H54 (cell line): ENCODE data around the gene SPATA32.
A peak's percentile ranks its signal among the peaks of the same experiment; 100 is the strongest.
"Not testable (repeated sequence)": the region's sequence is repeated elsewhere in the genome, so short reads cannot be mapped to it uniquely, and the experiment has no call there.

ENCODE experiments used
- DNase-seq: peaks from one replicate; pipeline ENCODE4 v3.0.0; 2011; ENCODE audit warnings: low spot score, mixed read lengths; ENCODE audit not compliant: insufficient read length
- FAIRE-seq: peaks from 3 replicates; lab custom pipeline; 2011; peaks lifted over from hg19 to GRCh38; lab: Jason Lieb, UNC
- POLR2A ChIP-seq: IDR thresholded peaks from 2 replicates; pipeline ENCODE4 v1.6.1; 2011; ENCODE audit warnings: low read depth, mild to moderate bottlenecking, low read length

Gene SPATA32

DNA sequence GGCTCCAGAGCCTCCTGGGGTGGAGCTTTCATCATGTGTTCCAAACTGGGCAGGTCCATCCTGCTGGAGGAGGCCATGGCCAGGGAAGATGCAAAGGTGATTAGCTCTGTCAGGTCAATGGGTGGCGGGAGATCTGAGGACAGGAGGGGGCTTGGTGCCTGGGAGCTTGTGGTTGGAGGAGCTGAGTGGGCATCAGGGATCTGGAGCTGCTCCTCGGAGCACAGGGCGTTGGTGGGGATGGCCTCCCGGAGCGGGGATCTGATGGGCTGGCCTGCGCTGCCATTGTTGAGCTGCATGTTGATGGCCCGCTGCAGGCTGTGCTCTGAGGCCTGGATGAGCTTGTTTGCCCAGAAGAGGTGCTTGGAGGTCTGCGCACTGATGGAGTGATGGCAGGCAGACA lies 6.5 kb downstream of the SPATA32 start:
- no peak for FAIRE-seq
- no peak for TF ChIP-seq POLR2A

DNA sequence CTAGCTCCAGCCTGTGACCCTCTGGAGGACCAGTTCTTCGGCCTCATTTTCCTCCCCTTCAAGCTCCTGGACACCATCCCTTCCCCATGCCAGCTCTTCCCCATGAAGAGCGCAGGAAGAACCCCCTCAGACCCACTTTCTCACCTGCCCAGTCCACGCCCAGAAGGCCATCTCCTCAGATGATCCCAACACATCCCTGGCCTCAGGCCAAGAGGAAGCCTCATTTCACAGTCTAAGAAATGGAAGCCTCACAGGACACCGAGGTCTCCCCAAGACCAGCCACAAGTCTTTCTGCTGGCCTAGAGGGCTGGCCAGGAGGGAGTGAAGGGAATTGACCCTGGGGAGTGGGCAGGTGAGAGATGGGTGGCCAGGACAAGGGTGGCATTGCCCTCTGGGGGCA lies 8.0 kb downstream of the SPATA32 start:
- DNase-seq (no peak), FAIRE-seq (no peak)
- TF ChIP-seq POLR2A: no peak

More for the DNA sequence above, 6.5 kb downstream of the SPATA32 start:
- DNase-seq: no peak

DNA sequence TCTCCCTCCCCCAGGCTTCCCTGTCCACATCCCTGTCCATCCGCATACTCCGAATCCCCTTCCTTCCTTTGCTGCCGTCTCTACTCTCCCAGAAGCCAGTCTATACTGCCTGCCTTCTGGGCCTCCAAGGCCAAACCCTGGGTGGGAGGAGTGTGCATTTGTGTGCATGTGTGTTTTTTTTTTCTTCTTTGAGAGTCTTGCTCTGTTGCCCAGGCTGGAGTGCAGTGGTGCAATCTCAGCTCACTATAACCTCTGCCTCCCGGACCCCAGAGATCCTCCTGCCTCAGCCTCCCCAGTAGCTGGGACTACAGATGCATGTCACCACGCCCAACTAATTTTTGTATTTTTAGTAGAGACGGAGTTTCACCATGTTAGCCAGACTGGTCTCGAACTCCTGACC lies 8.7 kb downstream of the SPATA32 start:
- FAIRE-seq, DNase-seq: not testable (repeated sequence)

DNA sequence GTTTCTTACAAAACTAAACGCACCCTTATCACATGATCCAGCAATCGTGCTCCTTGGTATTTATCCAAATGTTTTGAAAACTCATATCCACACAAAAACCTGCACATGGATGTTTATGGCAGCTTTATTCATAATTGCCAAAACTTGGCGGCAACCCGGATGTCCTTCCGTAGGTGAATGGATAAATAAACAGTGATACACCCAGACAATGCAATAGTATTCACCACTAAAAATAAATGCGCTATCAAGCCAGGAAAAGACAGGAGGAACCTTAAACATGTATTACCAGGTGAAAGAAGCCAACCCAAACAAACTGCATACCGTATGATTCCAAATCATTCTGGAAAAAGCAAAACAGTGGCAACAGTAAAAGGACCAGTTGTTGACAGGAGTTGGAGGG lies 10.0 kb downstream of the SPATA32 start:
- no peak for TF ChIP-seq POLR2A
- DNase-seq: no peak
- FAIRE-seq: no peak

DNA sequence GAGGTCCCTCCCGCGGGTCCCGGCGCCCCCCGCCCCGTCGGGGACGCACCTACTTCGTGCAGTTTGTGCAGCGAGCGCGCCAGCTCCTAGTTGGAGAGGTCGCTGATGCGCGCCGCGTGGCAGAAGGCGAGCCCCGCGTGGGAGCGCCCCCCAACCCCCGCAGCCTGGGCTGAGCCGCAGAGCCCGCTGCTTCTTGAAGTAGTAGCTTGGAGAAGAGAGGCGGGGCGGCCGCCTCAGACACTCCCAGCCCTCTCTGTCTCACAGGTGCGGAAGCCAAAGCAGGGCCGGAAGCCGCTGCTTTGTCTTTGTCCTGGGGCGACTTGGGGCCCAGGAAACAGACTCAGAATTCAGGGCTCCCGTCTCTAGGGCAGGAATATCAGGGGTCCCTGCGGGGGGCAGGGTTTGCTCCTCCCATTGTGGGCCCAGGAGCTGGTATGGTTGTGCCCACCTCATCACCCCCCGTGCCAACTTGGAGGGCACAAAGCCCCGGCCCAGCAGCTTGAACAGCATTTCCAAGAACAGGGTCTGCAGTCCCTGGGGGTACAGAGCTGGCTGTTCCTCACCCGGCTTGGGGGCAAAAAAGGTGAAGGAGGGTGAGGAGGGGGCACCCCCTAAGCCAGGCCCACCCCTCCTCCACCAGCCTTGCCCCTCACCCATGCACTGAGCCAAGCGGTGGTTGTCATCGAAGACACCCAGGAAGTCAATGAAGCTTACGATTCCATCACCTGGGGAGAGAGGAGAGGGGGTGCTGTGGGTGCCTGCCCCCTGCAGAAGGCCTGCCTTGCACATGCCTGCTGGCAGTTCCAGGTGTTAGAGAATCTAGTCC lies 13.5 kb downstream of the SPATA32 start:
- no peak for TF ChIP-seq POLR2A
- DNase-seq (no peak), FAIRE-seq (no peak)

DNA sequence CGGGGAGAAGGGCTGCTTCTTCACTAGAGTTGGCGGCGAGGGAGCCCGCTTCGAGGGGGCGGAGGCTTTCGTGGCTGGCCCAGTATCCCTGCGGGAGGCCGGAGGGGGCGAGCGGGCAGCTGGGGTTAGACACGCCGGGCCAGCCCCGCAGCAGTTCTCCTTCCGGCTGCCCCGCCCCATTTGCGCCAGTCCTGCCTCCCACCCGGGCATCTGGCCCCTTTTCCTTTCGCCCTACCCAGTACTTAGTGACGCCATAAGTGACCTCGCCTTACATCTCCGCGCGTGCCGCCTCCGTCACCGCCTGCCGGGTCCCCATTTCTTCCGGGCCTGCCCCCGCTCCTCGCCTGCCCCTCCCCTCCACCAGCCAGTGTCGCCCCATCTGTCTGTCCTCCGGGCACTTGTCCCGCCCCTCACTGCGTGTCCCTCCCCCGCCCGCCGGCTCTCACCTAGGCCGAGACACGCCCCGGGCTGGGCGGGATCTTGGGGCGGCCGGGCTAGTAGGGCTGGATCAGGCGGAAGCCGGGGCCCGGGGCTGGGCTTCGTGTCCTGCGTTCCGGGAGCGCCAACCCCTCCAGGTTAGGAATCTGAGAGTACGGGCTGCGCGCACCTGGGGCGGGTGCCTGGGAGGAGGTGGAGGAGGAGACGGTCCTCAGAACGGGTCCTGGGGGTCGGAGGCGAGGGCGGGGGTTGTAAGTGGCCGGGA lies 14.3 kb downstream of the SPATA32 start:
- FAIRE-seq (no peak), DNase-seq (peak; percentile 100)
- TF ChIP-seq POLR2A: peak; percentile 31; the same call in 1 of the 2 replicates

DNA sequence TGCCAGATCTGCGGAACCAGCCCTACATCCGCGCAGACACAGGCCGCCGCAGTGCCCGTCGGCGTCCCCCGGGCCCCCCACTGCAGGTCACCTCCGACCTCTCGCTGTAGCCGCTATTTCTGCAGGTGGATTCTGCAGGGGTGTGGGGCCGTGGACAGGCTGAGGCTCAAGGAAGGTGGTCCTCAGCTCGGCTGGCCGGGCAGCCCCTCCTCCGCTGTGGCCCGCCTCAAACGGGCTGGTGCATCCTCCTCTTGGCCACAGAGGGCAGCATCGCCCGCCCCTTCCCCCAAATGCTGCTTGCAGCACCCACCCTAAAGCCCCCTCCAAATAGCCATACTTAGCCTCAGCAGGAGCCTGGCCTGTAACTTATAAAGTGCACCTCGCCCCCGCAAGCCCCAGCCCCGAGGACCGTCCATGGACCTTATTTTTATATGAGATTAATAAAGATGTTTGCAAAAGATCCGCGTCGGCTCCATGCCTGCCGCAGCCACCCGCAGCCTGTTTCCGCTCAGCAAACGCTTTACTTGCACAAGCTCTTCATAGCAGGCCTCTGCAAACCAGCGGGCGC lies 14.9 kb downstream of the SPATA32 start:
- DNase-seq (no peak), FAIRE-seq (no peak)
- TF ChIP-seq POLR2A: no peak

DNA sequence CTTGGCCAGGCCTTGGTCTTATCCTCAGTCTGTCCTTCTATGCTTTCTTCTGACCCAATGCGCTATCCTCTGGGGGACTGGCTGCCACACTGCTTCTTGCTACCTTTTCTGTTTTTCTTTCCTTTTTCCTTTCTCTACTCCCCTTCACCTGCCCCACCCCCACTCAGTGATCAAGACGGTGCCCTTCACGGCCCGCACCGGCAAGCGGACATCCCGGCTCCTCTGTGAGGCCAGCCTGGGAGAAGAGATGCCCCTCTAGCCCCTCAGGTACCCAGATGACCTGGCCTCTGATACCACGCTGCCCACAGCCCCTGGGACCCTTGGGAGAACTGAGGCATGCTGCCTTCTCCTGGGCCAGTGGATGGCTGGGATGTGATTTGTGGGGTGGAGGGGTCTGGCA lies 15.6 kb downstream of the SPATA32 start:
- TF ChIP-seq POLR2A: no peak
- FAIRE-seq (no peak), DNase-seq (no peak)

DNA sequence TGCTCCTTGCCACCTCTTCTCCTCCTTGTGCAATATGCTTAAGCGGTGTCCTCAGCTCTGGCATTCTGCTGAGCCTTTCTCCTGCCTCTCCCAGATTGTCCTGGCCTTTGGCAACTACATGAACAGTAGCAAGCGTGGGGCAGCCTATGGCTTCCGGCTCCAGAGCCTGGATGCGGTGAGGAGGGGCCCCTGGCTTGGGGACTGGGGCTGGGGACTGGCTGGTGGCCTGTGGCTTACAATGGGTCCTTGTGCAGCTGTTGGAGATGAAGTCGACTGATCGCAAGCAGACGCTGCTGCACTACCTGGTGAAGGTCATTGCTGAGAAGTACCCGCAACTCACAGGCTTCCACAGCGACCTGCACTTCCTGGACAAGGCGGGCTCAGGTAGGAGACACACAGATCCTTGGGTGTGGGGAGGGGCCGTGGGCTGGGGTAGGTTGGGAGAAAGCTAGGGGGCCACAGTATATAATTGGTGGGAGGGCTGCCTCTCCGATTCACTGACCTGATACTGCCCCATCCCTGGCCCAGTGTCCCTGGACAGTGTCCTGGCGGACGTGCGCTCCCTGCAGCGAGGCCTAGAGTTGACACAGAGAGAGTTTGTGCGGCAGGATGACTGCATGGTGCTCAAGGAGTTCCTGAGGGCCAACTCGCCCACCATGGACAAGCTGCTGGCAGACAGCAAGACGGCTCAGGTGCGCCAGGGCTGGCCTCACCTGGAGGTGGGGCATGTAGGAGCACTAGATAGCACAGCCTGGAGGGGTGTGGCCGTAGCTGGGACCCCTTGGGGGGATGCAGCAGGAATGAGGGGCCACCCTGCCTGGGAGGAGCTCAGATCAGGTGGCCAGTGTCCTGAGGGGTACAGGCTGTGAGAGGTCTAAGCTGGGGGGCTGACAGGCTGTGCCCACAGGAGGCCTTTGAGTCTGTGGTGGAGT lies 16.9 kb downstream of the SPATA32 start:
- FAIRE-seq: no peak
- no peak for TF ChIP-seq POLR2A
- DNase-seq: no peak

DNA sequence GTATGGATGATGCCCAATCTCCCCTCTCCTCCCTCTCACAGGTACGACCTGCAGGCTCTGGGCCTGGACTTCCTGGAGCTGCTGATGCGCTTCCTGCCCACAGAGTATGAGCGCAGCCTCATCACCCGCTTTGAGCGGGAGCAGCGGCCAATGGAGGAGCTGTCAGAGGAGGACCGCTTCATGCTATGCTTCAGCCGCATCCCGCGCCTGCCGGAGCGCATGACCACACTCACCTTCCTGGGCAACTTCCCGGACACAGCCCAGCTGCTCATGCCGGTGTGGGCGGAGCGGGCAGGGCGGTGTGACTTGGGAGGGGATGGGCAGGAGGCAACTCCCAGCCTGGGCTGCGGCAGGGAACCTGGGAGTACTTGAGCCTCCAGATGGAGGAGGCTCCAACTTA lies 18.1 kb downstream of the SPATA32 start:
- no peak for FAIRE-seq
- no peak for TF ChIP-seq POLR2A
- DNase-seq: no peak

DNA sequence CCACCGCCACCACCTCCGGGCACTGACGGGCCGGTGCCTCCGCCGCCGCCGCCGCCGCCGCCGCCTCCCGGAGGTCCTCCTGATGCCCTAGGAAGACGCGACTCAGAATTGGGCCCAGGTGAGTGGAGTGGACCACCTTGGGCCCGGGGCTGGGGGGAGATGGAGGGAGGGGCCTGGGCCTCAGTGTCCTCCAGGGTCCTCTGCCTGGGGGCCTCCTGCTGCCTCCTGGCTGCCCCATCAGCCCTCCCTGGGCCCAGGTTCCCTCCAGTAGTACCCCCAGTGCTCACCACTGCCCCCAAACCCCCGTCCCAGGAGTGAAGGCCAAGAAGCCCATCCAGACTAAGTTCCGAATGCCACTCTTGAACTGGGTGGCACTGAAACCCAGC lies 19.9 kb downstream of the SPATA32 start:
- TF ChIP-seq POLR2A: no peak
- DNase-seq (no peak), FAIRE-seq (no peak)

DNA sequence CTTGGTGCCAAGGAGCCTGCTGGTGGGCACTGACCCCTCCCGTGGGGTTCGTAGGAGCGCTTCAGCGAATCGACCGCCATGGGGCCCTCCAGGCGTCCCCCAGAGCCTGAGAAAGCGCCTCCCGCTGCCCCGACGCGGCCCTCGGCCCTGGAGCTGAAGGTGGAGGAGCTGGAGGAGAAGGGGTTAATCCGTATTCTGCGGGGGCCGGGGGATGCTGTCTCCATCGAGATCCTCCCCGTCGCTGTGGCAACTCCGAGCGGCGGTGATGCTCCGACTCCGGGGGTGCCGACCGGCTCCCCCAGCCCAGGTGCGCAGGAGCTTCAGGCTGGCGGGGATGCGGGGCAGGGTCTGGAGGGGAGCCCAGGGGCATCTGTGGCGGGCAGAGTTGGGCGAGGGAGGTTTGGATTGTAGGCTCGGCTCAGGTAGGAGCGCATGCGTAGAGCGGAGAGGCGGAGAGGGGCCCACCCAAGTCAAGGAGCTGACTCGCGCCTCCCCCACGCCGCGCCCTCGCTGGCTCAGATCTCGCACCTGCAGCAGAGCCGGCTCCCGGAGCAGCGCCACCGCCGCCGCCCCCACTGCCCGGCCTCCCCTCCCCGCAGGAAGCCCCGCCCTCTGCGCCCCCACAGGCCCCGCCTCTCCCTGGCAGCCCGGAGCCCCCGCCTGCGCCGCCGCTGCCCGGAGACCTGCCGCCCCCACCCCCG lies 20.4 kb downstream of the SPATA32 start:
- DNase-seq (no peak), FAIRE-seq (no peak)
- no peak for TF ChIP-seq POLR2A

DNA sequence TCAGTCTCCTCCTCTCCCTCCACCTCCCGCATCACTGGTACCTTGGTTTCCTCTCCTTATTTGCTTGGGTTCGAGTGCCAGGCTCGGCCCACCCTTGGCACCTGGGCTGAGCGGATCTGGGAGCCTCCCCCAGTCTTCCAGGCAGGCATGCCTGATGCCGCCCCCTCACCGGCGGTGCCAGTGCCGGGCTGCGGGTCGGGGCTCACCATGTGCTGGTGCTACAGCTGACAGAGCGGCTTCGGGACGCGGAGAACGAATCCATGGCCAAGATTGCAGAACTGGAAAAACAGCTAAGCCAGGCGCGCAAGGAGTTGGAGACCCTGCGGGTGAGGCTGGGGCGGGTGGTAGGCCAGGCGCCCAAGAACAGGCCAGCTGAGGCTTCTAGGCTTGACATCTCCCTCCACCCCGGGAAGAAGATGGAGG lies 21.0 kb downstream of the SPATA32 start:
- no peak for TF ChIP-seq POLR2A
- DNase-seq (no peak), FAIRE-seq (no peak)
